GM18505 (cell line): Measurements from ENCODE around the gene CCDC178.

Experiments
- ATAC-seq: cut with Tn5 transposase; IDR thresholded peaks from one replicate; pipeline ENCODE4 v1.9.1; 2021; ENCODE audit not compliant: unreplicated experiment
- POLR2A ChIP-seq: IDR thresholded peaks from 4 replicates; pipeline ENCODE4 v1.6.1; 2011; ENCODE audit warnings: borderline replicate concordance; ENCODE audit not compliant: insufficient read depth, insufficient read length; ENCODE audit errors: extremely low read depth

Gene CCDC178

DNA sequence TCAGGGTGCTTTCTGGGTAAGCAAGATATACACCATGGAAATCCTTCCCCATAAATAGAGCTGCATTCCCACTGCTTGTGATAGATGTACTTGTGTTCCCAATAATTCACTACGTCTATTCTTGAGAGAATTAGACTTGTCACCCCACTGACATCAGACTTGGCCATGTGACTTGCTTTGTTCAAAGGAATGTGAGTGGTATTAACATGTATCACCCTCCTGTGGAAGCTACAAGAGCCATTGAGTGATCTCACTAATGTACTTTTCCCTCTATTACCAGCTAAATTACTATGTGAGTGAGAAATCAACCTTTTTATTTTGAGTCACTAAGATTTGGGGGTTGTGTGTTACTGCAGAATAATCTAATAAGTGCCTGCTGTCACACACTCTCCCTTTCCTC lies 176.0 kb downstream of the CCDC178 start:
- TF ChIP-seq POLR2A: no peak
- ATAC-seq: no peak

DNA sequence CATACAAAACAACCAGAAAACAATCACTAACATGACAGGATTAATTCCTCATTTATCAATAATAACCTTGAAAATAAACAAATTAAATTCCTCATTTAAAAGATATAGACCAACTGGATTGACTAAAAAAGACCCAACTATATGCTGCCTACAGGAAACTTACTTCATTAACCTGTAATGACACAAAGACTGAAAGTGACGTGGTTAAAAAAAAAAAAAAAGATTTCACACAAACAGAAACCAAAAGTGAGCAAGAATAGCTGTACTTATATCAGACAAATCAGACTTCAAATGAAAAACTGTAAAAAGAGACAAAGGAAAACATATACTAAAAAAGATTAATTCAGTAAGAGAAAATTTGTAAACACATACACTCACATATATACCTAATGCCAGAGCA lies 201.2 kb downstream of the CCDC178 start:
- TF ChIP-seq POLR2A: no peak
- ATAC-seq: no peak

DNA sequence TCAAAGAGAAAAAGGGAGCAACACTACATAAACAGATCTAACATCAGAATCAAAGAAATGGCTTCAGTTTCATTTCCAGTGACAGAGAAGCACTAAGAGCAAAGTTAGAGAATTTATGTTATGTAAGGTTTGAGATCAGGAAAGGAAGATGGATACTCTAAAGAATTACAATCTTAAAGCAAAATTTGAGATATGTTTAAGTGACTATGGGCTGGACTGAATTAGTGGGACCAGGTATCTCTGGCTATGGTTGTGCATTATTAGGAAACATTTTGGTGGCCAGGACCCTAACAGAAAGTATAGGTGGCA lies 208.2 kb downstream of the CCDC178 start:
- ATAC-seq: no peak
- no peak for TF ChIP-seq POLR2A

GRCh38 chr18:33231474-33232317 lies 208.8 kb downstream of the CCDC178 start:
- TF ChIP-seq POLR2A: no peak
- peak; percentile 93 for ATAC-seq

DNA sequence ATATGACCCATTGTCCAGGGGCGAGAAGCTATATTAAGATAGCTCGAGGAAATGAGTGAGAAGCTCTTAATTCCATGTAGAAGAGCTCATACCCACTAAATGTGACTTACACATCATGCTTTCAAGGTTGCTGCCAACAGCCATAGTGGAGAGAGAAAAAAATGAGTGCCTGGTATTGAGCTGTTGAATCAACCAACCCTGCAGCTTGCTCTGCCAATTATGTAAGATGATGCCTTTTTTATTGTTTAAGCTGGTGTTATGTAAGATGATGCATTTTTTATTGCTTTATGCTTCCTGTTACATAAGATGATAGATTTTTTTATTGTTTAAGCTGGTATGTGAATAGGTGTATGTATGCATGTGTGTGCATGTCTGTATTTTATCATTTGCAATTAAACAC lies 228.2 kb downstream of the CCDC178 start:
- ATAC-seq: no peak
- TF ChIP-seq POLR2A: no peak

DNA sequence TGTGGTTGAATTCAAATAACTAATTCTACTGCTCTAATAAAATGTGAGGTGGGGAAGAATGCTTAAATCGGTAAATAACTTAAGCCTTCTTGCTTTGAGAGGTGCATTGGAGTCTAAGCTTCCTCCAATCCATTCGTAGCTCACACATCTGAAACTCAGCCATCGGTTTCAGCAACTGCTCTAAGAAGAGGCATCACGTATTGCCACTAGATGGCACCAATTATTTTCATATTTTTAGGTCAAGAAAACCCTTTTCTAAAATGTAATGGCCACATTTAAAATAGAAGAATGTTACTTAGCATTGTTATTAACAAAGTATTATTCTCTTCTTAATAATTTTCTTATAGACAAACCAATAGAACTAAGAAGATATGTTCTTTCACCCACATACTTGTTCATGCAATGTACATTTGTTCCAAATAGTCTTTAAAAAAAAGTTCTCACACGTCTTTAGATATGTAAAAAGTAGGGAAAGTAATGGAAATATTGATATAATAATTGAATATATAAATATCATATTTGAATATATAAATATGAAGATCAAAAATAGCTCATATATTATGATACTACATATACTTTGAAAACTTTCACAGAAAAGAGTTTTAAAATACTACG lies 229.8 kb downstream of the CCDC178 start:
- no peak for TF ChIP-seq POLR2A
- no peak for ATAC-seq

GRCh38 chr18:33205777-33206176 lies 234.7 kb downstream of the CCDC178 start:
- no peak for ATAC-seq
- TF ChIP-seq POLR2A: no peak

DNA sequence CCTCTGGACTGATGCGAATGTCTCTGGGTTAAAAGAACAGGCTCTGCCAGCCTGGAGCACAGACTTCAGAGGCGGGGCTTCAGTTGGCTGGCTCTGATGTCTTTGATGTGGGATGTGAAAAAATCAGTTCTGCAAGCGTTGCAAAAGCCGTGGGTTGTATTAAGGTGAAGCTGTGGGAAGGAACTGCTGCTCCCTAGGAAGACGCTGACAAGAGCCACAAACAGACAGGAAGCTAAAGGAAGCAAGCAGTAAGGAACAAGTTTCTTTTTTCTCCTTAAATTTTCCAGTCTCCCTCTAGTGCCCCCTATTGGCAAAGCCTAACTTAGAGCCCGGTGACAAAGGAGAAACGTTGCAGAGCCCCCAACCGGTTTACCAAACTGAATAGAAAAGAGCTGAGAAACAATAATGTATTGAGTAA lies 239.0 kb downstream of the CCDC178 start:
- ATAC-seq: no peak
- no peak for TF ChIP-seq POLR2A

DNA sequence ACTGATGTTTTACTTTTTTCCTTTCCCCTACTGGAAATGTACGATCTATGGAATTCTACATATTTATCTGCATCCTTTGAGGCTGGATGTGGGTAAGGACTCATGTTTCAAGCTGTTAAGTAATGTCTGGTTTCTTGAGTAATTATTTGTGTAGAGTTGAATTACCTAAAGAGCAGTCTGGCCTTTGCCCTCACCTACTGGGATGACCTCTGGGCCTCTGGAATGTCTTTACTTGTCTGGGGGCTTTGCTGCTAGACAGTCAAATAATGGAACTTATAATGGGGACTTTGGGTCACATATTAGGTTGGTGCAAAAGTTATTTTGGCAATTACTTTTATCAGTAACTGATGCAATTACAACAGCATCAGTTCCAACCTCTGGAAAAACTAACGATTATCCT lies 244.7 kb downstream of the CCDC178 start:
- ATAC-seq: no peak
- no peak for TF ChIP-seq POLR2A

DNA sequence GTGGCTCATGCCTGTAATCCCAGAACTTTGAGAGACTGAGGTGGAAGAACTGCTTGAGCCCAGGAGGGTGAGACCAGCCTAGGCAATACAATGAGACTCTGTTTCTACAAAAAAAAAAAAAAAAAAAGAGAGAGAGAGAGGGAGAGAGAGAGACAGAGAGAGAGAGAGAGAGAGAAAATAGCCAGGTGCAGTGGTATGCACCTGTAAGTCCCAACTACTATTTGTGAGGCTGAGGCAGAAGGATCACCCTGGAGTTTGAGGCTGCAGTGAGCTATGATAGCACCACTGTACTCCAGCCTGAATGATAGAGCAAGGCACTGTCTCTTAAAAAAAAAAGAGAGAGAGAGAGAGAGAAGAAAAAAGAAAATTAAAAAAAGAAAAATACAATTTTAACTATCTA lies 245.7 kb downstream of the CCDC178 start:
- no peak for TF ChIP-seq POLR2A
- no peak for ATAC-seq

- no peak for TF ChIP-seq POLR2A
- no peak for ATAC-seq
Measured at GRCh38 chr18:33184958-33185357, 255.6 kb downstream of the CCDC178 start.

DNA sequence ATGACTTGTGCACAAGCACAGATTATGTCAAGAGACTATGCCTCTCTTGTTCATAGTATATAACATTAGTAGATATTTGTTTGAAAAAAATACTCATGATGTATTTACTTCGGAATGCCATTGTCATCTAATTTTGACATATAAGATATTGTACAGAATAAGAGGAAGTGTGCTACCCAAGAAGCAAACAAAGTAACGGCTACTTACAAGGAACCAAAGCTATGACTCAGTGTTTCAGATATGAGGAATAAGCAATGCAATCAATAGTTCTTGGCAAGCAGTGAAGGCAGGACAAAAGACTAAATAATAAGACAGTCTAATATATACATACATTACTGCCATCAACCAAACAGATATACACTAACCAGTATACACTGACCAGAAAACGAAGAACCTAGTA lies 256.3 kb downstream of the CCDC178 start:
- ATAC-seq: no peak
- no peak for TF ChIP-seq POLR2A

- ATAC-seq: no peak
- no peak for TF ChIP-seq POLR2A
Measured at GRCh38 chr18:33183136-33183535, 257.4 kb downstream of the CCDC178 start.

GRCh38 chr18:33181016-33181415 lies 259.5 kb downstream of the CCDC178 start:
- ATAC-seq: no peak

More at GRCh38 chr18:33181016-33181415, 259.5 kb downstream of the CCDC178 start:
- no peak for TF ChIP-seq POLR2A
